Measurements from ENCODE around the gene HDAC11. TPM values are rescaled to one million over a fixed set of nuclear protein-coding genes. Genes with fewer than 3 reads are reported as not detected.
"Not testable (repeated sequence)": the region's sequence is repeated elsewhere in the genome, so short reads cannot be mapped to it uniquely, and the experiment has no call there.

HDAC11 gene
- total RNA-seq, 1 donor from 2014 or later: 40.7 TPM

DNA sequence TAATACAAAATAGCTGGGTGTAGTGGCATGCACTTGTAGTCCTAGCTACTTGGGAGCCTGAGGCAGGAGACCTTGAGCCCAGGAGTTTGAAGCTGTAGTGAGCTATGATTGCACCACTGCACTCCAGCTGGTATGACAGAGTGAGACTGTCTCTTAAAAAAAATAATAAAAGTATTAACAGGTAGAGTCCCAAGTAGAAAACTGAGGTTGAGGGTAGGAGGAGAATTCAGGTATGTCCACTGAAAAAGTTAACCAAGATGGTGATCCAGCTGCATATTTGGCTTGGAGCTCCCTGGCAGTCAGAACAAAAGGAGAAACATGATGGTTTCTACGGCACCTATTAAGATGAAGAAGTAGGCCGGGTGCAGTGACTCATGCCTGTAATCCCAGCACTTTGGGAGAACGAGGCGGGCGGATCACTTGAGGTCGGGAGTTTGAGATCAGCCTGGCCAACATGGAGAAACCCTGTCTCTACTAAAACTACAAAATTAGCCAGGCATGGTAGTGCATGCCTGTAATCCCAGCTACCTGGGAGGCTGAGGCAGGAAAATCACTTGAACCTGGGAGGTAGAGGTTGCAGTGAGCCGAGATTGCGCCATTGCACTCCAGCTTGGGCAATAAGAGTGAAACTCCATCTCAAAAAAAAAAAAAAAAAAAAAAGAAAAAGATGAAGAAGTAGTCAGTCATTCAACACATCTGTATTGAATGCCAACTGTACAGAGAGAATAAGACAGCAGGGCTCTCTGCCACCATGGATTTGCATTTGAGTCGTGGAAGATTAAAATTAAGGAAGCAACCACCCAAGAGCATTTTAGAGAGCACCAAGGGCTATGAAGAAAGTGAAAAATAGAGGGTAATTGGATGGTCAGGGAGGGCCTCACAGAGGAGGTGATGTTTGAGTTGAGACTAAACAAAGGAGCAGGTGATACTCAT lies 5.8 kb downstream of the HDAC11 start:
- peak; percentile 46 for DNase-seq
- intact Hi-C loops (cut with DNase I); ATAC-seq (ENCODE audit: poor library complexity): not testable (repeated sequence)

- peak; percentile 4 for DNase-seq
- no peak for ATAC-seq (ENCODE audit: poor library complexity)
- intact Hi-C loops (cut with DNase I): no loop called here
Observed at GRCh38 chr3:13487403-13487802, 7.3 kb downstream of the HDAC11 start.

- peak; percentile 8 for DNase-seq
- intact Hi-C loops (cut with DNase I): no loop called here
- ATAC-seq (ENCODE audit: poor library complexity): no peak
Observed at GRCh38 chr3:13491206-13491974, 11.3 kb downstream of the HDAC11 start.

- intact Hi-C loops (cut with DNase I): no loop called here
- no peak for ATAC-seq (ENCODE audit: poor library complexity)
- DNase-seq: peak; percentile 20
Observed at GRCh38 chr3:13492048-13492447, 11.9 kb downstream of the HDAC11 start.

DNA sequence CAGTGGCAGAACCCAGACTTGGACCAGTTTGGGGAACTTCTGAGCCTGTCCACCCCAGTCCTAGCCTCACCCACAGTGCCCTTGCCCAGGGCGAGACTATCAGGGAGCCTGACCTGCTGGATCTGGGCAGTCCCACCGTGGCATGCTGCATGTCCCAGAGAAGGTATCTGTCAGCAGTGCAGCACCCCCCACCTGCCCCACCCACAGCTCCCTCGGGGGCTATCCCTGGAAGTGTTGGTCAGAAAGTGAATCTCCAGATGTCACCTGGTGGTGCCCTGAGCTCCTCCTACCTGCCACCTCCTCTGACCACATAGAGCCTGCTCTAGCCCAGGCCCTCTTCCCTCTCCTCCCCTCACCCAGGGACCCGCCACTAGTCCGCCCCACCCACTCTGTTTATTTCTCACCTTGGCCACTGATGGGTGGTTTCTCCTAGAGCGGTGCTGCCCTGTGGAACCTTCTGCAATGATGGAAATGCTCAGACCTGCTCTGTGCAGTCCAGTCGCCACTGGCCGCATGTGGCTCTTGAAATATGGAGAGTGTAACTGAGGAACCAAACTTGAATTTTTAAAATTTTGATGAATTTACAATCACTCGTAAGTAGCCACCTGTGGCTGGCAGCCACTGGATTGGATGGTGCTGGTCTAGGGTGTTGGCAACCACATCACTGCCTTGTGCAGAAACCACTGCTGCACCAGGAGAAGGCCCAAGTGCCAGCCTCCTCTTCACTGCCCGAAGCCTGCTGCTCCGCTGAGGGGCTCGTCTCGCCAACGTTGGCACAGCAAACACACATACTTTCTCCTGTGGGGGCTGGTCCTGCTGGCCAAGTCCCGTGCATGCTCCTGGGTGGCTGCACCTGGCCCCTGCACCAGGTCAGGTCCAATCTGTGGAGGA lies 13.1 kb downstream of the HDAC11 start:
- ATAC-seq (ENCODE audit: poor library complexity) (no peak), DNase-seq (peak; percentile 31)
- intact Hi-C loops (cut with DNase I): no loop called here

DNA sequence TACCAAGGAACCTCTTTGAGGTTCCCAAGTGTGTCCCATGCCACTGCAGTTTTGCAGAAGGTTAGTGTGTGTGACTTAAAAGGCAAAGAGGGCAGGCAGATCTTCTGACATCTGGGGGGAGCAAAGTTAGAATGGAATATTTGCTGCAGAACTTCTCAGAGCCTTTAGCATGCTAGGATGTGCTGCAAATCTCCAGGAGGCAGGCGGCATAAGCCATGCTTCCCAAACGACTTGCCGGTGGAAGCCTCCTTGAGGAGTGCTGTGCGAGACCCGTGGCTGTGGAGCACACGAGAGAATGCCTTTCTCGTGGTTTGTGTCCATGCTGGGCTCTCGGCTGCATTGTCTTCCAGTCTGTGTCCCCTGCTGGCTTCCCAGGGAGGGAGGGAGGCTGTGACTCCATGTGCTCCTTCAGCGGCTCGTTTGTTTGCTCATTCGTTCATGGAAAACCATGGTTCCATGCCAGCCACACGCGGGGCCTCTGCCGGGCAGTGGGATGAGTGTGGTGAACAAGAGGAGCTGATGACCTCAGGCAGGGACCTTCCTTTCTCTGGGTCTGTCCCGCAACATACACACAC lies 13.8 kb downstream of the HDAC11 start:
- peak; percentile 19 for DNase-seq
- intact Hi-C loops (cut with DNase I): no loop called here
- no peak for ATAC-seq (ENCODE audit: poor library complexity)

- intact Hi-C loops (cut with DNase I): loop anchor here (5.0 kb wide), 1 partner anchor 73 kb away; no protein-coding TSS in a partner anchor
- DNase-seq (peak; percentile 51), ATAC-seq (ENCODE audit: poor library complexity) (peak; percentile 23)
Observed at GRCh38 chr3:13494463-13495350, 14.6 kb downstream of the HDAC11 start.

DNA sequence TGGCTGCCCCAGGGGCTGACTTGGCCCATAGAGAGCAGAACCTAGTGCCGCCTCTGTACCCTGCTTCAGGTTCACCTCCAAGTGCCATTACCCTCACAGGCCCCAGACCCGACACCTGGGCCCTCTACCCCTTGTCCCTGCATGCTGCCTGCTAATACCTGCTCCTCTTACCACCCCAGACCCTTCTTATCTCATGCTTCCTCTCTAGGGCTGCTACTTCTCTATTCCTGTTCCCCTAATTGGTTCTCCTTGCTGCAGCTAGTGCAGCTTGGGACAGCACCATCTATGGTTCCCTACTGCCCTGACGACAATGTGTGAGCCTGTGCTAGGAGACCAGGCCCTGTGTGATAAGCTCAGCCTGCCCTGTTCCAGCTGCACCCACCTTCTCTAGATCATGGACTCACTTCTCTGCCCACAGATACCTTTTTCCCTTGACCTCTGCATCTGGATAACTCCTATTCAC lies 15.3 kb downstream of the HDAC11 start:
- intact Hi-C loops (cut with DNase I): loop anchor here (5.0 kb wide), 1 partner anchor 72 kb away; no protein-coding TSS in a partner anchor
- DNase-seq (peak; percentile 20), ATAC-seq (ENCODE audit: poor library complexity) (no peak)

GRCh38 chr3:13495921-13496723 lies 16.0 kb downstream of the HDAC11 start:
- ATAC-seq (ENCODE audit: poor library complexity): peak; percentile 95
- DNase-seq: peak; percentile 87
- intact Hi-C loops (cut with DNase I): loop anchor here (2.0 to 5.0 kb wide), 2 partner anchors 71 to 153 kb away; no protein-coding TSS in a partner anchor

- ATAC-seq (ENCODE audit: poor library complexity) (no peak), DNase-seq (peak; percentile 10)
- intact Hi-C loops (cut with DNase I): loop anchor here (2.0 to 5.0 kb wide), 2 partner anchors 70 to 152 kb away; no protein-coding TSS in a partner anchor
Observed at GRCh38 chr3:13496879-13497278, 16.8 kb downstream of the HDAC11 start.

DNA sequence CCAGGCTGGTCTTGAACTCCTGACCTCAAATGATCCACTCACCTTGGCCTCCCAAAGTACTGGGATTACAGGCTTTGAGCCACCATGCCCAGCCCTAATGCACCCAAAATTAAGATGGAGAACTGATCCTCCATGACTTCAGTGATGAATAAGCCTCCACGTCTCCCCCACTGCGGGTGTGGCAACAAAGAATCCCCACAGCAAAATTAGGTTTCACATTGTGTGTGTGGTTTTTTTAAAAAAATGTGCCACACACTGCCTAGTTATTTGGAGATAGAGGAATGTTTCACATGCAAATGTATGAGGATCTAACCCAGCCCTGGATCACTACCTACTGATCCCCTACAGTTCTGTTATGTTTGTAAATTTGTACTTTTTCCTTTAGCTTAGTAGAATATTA lies 17.3 kb downstream of the HDAC11 start:
- intact Hi-C loops (cut with DNase I): loop anchor here (2.0 to 5.0 kb wide), 2 partner anchors 70 to 151 kb away; no protein-coding TSS in a partner anchor
- DNase-seq (peak; percentile 24), ATAC-seq (ENCODE audit: poor library complexity) (no peak)

GRCh38 chr3:13498354-13499060 lies 18.4 kb downstream of the HDAC11 start:
- intact Hi-C loops (cut with DNase I): loop anchor here (5.0 kb wide), 1 partner anchor 69 kb away; no protein-coding TSS in a partner anchor
- DNase-seq (peak; percentile 38), ATAC-seq (ENCODE audit: poor library complexity) (no peak)

DNA sequence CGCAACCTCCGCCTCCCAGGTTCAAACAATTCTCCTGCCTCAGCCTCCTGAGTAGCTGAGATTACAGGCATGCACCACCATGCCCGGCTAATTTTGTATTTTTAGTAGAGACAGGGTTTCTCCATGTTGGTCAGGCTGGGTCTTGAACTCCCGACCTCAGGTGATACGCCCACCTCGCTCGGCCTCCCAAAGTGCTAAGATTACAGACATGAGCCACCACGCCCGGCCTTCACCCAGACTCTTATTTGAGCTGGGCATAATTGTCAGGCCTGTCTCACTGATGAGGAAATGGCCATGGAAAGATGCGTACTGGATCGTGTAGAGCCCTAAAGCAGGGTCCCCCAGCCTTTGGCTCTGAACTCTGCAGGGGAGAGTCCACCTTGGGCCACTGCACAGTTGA lies 19.1 kb downstream of the HDAC11 start:
- intact Hi-C loops (cut with DNase I): loop anchor here (5.0 kb wide), 1 partner anchor 68 kb away; no protein-coding TSS in a partner anchor
- not testable (repeated sequence) for DNase-seq; ATAC-seq (ENCODE audit: poor library complexity)

DNA sequence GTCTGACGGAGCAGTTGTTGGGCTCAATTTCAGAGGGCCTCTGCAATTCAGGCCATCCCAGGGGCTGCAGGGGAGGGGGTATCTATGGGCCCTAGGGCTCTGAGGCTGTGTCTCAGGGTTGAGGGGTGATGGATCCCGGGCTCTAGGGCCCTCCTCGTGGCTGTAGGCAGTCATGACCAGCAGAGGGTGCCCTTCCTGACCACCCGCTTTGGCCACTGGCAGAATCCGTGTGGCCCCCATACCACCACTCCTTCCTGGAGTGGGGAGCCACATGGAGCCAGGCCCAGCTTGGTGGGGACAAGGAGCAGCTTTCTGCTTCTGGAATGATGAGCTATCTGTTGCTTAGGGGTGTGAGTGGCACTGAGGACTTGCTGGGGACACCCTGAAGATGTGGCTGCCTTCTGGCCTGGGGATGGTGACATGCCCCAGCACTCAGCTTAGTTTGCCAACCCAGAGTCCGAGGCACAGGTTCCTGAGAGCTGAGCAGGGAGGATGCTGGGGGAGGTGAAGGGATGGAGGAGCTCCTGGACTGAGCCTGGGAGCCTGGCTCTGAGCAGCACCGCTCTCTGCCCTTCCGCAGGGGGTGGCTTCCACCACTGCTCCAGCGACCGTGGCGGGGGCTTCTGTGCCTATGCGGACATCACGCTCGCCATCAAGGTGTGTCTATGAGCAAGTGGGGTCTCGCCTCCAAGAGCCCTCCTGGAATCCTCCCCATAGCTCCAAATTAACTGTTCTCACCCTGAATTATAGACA lies 20.2 kb downstream of the HDAC11 start:
- intact Hi-C loops (cut with DNase I): no loop called here
- no peak for ATAC-seq (ENCODE audit: poor library complexity)
- DNase-seq: peak; percentile 53

- DNase-seq (no peak), ATAC-seq (ENCODE audit: poor library complexity) (no peak)
- intact Hi-C loops (cut with DNase I): no loop called here
Observed at GRCh38 chr3:13501056-13501455, 20.9 kb downstream of the HDAC11 start.

Measured in Right ventricle myocardium superior (tissue), 1 donor.